Measurements from ENCODE around the gene EPB41L2. TPM values are rescaled to one million over a fixed set of nuclear protein-coding genes. Genes with fewer than 3 reads are reported as not detected.

EPB41L2 gene
- total RNA-seq, 1 experiment from 2014 or later: 199 TPM

- TF ChIP-seq TCF7L2 (IDR thresholded peaks at IDR 0.05; ENCODE audit: low read depth, low read length): no peak
- TF ChIP-seq POLR2AphosphoS5 (IDR thresholded peaks at IDR 0.05; ENCODE audit: low read depth, low read length): no peak
- TF ChIP-seq, protein P1, sequence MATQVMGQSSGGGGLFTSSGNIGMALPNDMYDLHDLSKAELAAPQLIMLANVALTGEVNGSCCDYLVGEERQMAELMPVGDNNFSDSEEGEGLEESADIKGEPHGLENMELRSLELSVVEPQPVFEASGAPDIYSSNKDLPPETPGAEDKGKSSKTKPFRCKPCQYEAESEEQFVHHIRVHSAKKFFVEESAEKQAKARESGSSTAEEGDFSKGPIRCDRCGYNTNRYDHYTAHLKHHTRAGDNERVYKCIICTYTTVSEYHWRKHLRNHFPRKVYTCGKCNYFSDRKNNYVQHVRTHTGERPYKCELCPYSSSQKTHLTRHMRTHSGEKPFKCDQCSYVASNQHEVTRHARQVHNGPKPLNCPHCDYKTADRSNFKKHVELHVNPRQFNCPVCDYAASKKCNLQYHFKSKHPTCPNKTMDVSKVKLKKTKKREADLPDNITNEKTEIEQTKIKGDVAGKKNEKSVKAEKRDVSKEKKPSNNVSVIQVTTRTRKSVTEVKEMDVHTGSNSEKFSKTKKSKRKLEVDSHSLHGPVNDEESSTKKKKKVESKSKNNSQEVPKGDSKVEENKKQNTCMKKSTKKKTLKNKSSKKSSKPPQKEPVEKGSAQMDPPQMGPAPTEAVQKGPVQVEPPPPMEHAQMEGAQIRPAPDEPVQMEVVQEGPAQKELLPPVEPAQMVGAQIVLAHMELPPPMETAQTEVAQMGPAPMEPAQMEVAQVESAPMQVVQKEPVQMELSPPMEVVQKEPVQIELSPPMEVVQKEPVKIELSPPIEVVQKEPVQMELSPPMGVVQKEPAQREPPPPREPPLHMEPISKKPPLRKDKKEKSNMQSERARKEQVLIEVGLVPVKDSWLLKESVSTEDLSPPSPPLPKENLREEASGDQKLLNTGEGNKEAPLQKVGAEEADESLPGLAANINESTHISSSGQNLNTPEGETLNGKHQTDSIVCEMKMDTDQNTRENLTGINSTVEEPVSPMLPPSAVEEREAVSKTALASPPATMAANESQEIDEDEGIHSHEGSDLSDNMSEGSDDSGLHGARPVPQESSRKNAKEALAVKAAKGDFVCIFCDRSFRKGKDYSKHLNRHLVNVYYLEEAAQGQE (IDR thresholded peaks at IDR 0.05; ENCODE audit: insufficient read depth in 1 of 2, low read depth in 2 of 2, low read length in 1 of 2): no peak
- TF ChIP-seq SIN3A (IDR thresholded peaks at IDR 0.05; ENCODE audit: borderline replicate concordance, insufficient read depth, low read depth, low read length): no peak
- no peak overlapping the region for H3K27ac ChIP-seq (ENCODE audit: low read length)
- no peaks in the 10 kb centered on the region for H3K9me3 ChIP-seq (ENCODE audit: control insufficient read depth, insufficient read depth, low read depth, low read length)
- intact Hi-C loops (cut with micrococcal nuclease; ENCODE audit: unreplicated experiment) (no loop called here), in situ Hi-C loops (cut with HindIII; ENCODE audit: low pct_unique_long_range_greater_than_20kb, low sequenced_read_pairs) (no loop called here)
- no peak for ATAC-seq
- no peaks in the 10 kb centered on the region for H3K27me3 ChIP-seq (ENCODE audit: control insufficient read depth, insufficient read depth, low read length)
- no peak for DNase-seq (ENCODE audit: low read depth, low spot score)
- ChIA-PET POLR2A (no interaction called here), CTCF (no interaction called here)
- H3K4me3 ChIP-seq (ENCODE audit: low read depth in 2 of 2, low read length in 2 of 2): no peak overlapping the region
- H3K4me1 ChIP-seq (ENCODE audit: control insufficient read depth, insufficient read depth, low read length): peaks cover 24% of the 10 kb centered on the region
- BruUV-seq (replicated peaks): no TSS peak
- no peaks in the 10 kb centered on the region for H3K36me3 ChIP-seq (ENCODE audit: control insufficient read depth, insufficient read depth, low read length)
Observed at GRCh38 chr6:130962966-130963365, 100.1 kb downstream of the EPB41L2 start.

DNA sequence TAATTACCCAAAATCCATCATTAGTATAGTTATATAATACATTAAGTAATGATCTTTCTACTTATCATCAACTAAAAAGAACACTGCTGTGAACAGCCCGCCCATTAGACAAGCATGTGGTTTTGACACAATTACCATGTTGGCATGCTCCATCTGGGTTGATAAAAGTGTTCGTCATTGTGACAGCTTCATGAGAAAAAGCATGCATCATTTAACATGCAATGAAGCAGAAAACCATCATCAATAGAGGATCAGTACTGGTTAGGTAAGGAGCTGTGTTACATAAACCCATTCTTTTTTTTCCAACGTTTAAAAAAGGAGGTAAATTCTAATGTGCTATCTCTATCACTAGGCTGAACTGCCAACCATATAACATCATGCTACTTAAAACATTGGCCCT is 101.9 kb downstream of the EPB41L2 start:
- BruUV-seq (replicated peaks): no TSS peak
- intact Hi-C loops (cut with micrococcal nuclease; ENCODE audit: unreplicated experiment): no loop called here
- POLR2A ChIA-PET: no interaction called here
- H3K27me3 ChIP-seq (ENCODE audit: control insufficient read depth, insufficient read depth, low read length): no peaks in the 10 kb centered on the region
- H3K27ac ChIP-seq (ENCODE audit: low read length): no peak overlapping the region
- in situ Hi-C loops (cut with HindIII; ENCODE audit: low pct_unique_long_range_greater_than_20kb, low sequenced_read_pairs): no loop called here
- DNase-seq (ENCODE audit: low read depth, low spot score) (no peak), ATAC-seq (no peak)
- CTCF ChIA-PET: interaction anchor here (0.6 kb wide), 1 partner anchor 11 kb away, joined by 3 read pairs; no protein-coding TSS in a partner anchor
- H3K4me1 ChIP-seq (ENCODE audit: control insufficient read depth, insufficient read depth, low read length): peaks cover 12% of the 10 kb centered on the region
- no peaks in the 10 kb centered on the region for H3K9me3 ChIP-seq (ENCODE audit: control insufficient read depth, insufficient read depth, low read depth, low read length)
- no peak overlapping the region for H3K4me3 ChIP-seq (ENCODE audit: low read depth in 2 of 2, low read length in 2 of 2)
- no peaks in the 10 kb centered on the region for H3K36me3 ChIP-seq (ENCODE audit: control insufficient read depth, insufficient read depth, low read length)
- no peak for TF ChIP-seq CTCF (IDR thresholded peaks at IDR 0.05)
- no peak for TF ChIP-seq TCF7L2 (IDR thresholded peaks at IDR 0.05; ENCODE audit: low read depth, low read length)
- TF ChIP-seq POLR2AphosphoS5 (IDR thresholded peaks at IDR 0.05; ENCODE audit: low read depth, low read length): no peak
- TF ChIP-seq, protein P1 (IDR thresholded peaks at IDR 0.05; ENCODE audit: insufficient read depth in 1 of 2, low read depth in 2 of 2, low read length in 1 of 2): no peak
- no peak for TF ChIP-seq SIN3A (IDR thresholded peaks at IDR 0.05; ENCODE audit: borderline replicate concordance, insufficient read depth, low read depth, low read length)
